H1 (cell line): ENCODE results near the gene NSUN2. TPM values are rescaled to one million over a fixed set of nuclear protein-coding genes. Genes with fewer than 3 reads are reported as not detected.

Source experiments
- EP300 ChIP-seq, 2 experiments: IDR thresholded peaks; 1 replicate in 1 of 2; 2 replicates in 1 of 2; pipeline ENCODE4 v1.6.1; 2011 to 2012; ENCODE audit warnings: low read depth in 2 of 2, low read length in 2 of 2, mild to moderate bottlenecking in 2 of 2, borderline replicate concordance in 1 of 2, inconsistent platforms in 1 of 2, moderate library complexity in 1 of 2
- JUN ChIP-seq: IDR thresholded peaks from 2 replicates; pipeline ENCODE4 v1.6.1; 2011; ENCODE audit warnings: low read depth, mild to moderate bottlenecking, improper control_type of control experiment, low read length
- POU5F1 ChIP-seq: IDR thresholded peaks from 2 replicates; pipeline ENCODE4 v1.6.1; 2011; ENCODE audit warnings: low read depth, mild to moderate bottlenecking, low read length, moderate library complexity
- SP2 ChIP-seq: IDR thresholded peaks from 2 replicates; pipeline ENCODE4 v1.6.1; 2012; ENCODE audit warnings: mild to moderate bottlenecking, low read length, inconsistent platforms
- YY1 ChIP-seq: IDR thresholded peaks from 2 replicates; pipeline ENCODE4 v1.6.1; 2011; ENCODE audit warnings: low read depth, mild to moderate bottlenecking, low read length
- ZNF274 ChIP-seq: IDR thresholded peaks from 2 replicates; pipeline ENCODE4 v1.7.0; 2012; ENCODE audit warnings: low read length, borderline replicate concordance; ENCODE audit errors: extremely low read depth
- polyA plus RNA-seq, 7 experiments: library from polyadenylated mRNA; depleted of rRNA in 3 of 7; stranded (reverse) in 5 of 7; unstranded in 2 of 7; fragments of >200 nt in 5 of 7; fragments of 200-250 nt in 2 of 7; gene quantifications; 1 replicate in 5 of 7; 2 replicates in 1 of 7; 4 replicates in 1 of 7; pipeline versions ENCODE4 v1.2.1 to v1.2.3, GENCODE V29; 2011 to 2013; ENCODE audit warnings: missing spikeins in 2 of 7, mixed read lengths in 2 of 7
- total RNA-seq: library from RNA; stranded (reverse); fragmentation: NEBNext Ultra II Directional; extraction: Animal tissue kit (Norgen Biotek cat#: 25700); gene quantifications from 2 replicates; pipeline ENCODE4 v1.2.1, GENCODE V29; 2021

NSUN2 gene
- total and polyA plus RNA-seq, 2 of the 8 experiments (the other 6 are each of a cell fraction or from before 2014, with no cell fraction given), result 47.3 to 94.7 TPM

GRCh38 chr5:6638236-6638635 lies 5.4 kb upstream of the NSUN2 start (continued):
- TF ChIP-seq JUN, result no peak
- no peak for TF ChIP-seq ZNF274
- no peak for TF ChIP-seq POU5F1
- TF ChIP-seq SP2, result no peak
- TF ChIP-seq YY1, result no peak
- no peak for TF ChIP-seq EP300 (IDR thresholded peaks at IDR 0.05; ENCODE audit: borderline replicate concordance in 1 of 2, low read depth in 2 of 2, low read length in 2 of 2)
